OCI-LY1 (cell line): ENCODE results near the gene SYNGAP1.

ENCODE experiments used
- H2AFZ ChIP-seq: fragments of 200-600 bp; sonication (generic), shearing (Covaris generic); 2 replicates; pipeline ENCODE4 v1.6.0; 2014; ENCODE audit warnings: antibody characterized with exemption, mild to moderate bottlenecking, low read length
- H3F3A ChIP-seq: fragments of 200-600 bp; sonication (generic), shearing (Covaris generic); 2 replicates; pipeline ENCODE4 v1.6.0; 2014; ENCODE audit warnings: mild to moderate bottlenecking, antibody characterized with exemption, low read length, moderate library complexity; ENCODE audit not compliant: insufficient read depth
- H3K27ac ChIP-seq: fragments of 200-600 bp; sonication (generic); 2 replicates; pipeline ENCODE4 v1.5.1; 2014; ENCODE audit warnings: low read length, mixed run types, mild to moderate bottlenecking, low read depth; ENCODE audit not compliant: poor library complexity, severe bottlenecking
- H3K27me3 ChIP-seq: fragments of 200-600 bp; sonication (generic); 2 replicates; pipeline ENCODE4 v1.6.0; 2014; ENCODE audit warnings: antibody characterized with exemption, mild to moderate bottlenecking, low read length, moderate library complexity; ENCODE audit not compliant: insufficient read depth
- H3K36me3 ChIP-seq: fragments of 200-600 bp; sonication (generic); 2 replicates; pipeline ENCODE4 v1.6.1; 2014; ENCODE audit warnings: mild to moderate bottlenecking, antibody characterized with exemption, low read length, moderate library complexity, mixed read lengths; ENCODE audit not compliant: insufficient read depth
- H3K4me1 ChIP-seq: fragments of 200-600 bp; sonication (generic); 2 replicates; pipeline ENCODE4 v1.5.1; 2014; ENCODE audit warnings: mild to moderate bottlenecking, low read length, moderate library complexity; ENCODE audit not compliant: insufficient read depth, severe bottlenecking
- H3K4me2 ChIP-seq: fragments of 200-600 bp; sonication (generic), shearing (Covaris generic); 2 replicates; pipeline ENCODE4 v1.6.1; 2014; ENCODE audit warnings: low read length
- H3K4me3 ChIP-seq: fragments of 200-600 bp; sonication (generic); 2 replicates; pipeline ENCODE4 v1.5.1; 2014; ENCODE audit warnings: low read length, low read depth, mild to moderate bottlenecking, mixed read lengths; ENCODE audit not compliant: poor library complexity, severe bottlenecking
- H3K79me2 ChIP-seq: fragments of 200-600 bp; shearing (Covaris generic); 2 replicates; pipeline ENCODE4 v1.6.1; 2016; ENCODE audit warnings: mixed run types, low read length, mixed read lengths; ENCODE audit not compliant: insufficient read depth
- H3K9ac ChIP-seq: fragments of 200-600 bp; sonication (generic), shearing (Covaris generic); 2 replicates; pipeline ENCODE4 v1.6.1; 2014; ENCODE audit warnings: mild to moderate bottlenecking, low read length, mixed read lengths
- H3K9me2 ChIP-seq: fragments of 200-600 bp; sonication (generic), shearing (Covaris generic); 2 replicates; pipeline ENCODE4 v1.6.1; 2014; ENCODE audit warnings: low read depth, mild to moderate bottlenecking, low read length, mixed read lengths
- H3K9me3 ChIP-seq: fragments of 200-600 bp; shearing (Covaris generic); 2 replicates; pipeline ENCODE4 v1.6.1; 2014; ENCODE audit warnings: low read length, mixed read lengths
- H4K20me1 ChIP-seq: fragments of 200-600 bp; sonication (generic), shearing (Covaris generic); 2 replicates; pipeline ENCODE4 v1.6.0; 2016; ENCODE audit warnings: mild to moderate bottlenecking, low read length; ENCODE audit not compliant: insufficient read depth
- EZH2 ChIP-seq: fragments of 200-600 bp; sonication (generic), shearing (Covaris generic); IDR thresholded peaks from 2 replicates; pipeline ENCODE4 v1.8.0; 2017; ENCODE audit warnings: borderline replicate concordance, mixed run types, mild to moderate bottlenecking, antibody characterized with exemption, low read length, moderate library complexity, mixed read lengths
- TF ChIP-seq, protein P1 (sequence below): fragments of 200-600 bp; sonication (generic), shearing (Covaris generic); IDR thresholded peaks from 2 replicates; pipeline ENCODE4 v1.5.1; 2017; ENCODE audit warnings: mild to moderate bottlenecking, antibody characterized with exemption, low read length, moderate library complexity, mixed read lengths

Gene SYNGAP1

GRCh38 chr6:33417903-33418689 lies 1.8 kb upstream of the SYNGAP1 start, which contains the start of gene CUTA:
CUTA (minus strand) TSS chr6:33418107; CDS start chr6:33418000, 107 bp downstream.
- 0 out of 2 replicates have a peak, but pooled peaks cover 5% of the 10 kb centered on the region for H3K79me2 ChIP-seq

DNA sequence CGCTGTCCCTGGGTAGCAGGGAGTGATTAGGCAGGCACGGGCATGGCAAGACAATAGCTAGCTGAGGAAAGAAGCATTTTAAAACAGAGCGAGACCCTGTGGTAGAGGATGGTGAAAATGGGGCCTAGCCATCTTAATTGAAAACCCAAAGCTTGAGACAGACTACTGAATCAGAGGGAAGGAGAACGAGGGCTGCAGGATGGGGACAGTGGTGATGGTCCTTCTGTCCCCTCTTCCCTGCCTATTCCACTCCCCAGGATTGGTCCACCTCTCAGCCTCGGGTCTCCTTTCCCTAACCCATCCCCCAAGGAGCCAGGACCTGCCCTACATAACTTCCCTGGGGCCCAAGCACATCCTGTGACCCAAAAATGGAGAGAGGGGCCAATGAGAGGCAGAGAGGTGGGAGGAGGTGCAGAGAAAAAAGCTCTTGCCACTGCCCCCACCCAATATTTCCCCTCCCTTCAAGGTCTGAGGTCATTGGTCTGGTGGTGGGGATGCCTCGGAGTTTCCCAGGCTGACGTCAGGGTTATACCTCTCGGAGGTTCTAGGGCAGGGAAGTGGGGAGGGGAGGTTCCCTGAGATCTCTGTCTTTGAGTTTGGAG lies 1.1 kb upstream of the SYNGAP1 start:
- Histone ChIP-seq H4K20me1 (no peaks in the 10 kb centered on the region), H3K9ac (peak overlapping the region; percentile 76), H3K4me1 (peaks cover 50% of the 10 kb centered on the region), H3K4me2 (peak overlapping the region; percentile 85), H3K36me3 (peaks cover 4% of the 10 kb centered on the region; the same call in 1 of the 2 replicates), H3K27ac (peak overlapping the region; percentile 71), H3K79me2 (0 out of 2 replicates have a peak, but pooled peaks cover 5% of the 10 kb centered on the region), H2AFZ (no peak overlapping the region), H3K9me3 (no peaks in the 10 kb centered on the region), H3K9me2 (no peaks in the 10 kb centered on the region), H3F3A (no peaks in the 10 kb centered on the region), H3K27me3 (no peaks in the 10 kb centered on the region), H3K4me3 (peak overlapping the region; percentile 58)
- no peak for TF ChIP-seq EZH2
- TF ChIP-seq, protein P1, sequence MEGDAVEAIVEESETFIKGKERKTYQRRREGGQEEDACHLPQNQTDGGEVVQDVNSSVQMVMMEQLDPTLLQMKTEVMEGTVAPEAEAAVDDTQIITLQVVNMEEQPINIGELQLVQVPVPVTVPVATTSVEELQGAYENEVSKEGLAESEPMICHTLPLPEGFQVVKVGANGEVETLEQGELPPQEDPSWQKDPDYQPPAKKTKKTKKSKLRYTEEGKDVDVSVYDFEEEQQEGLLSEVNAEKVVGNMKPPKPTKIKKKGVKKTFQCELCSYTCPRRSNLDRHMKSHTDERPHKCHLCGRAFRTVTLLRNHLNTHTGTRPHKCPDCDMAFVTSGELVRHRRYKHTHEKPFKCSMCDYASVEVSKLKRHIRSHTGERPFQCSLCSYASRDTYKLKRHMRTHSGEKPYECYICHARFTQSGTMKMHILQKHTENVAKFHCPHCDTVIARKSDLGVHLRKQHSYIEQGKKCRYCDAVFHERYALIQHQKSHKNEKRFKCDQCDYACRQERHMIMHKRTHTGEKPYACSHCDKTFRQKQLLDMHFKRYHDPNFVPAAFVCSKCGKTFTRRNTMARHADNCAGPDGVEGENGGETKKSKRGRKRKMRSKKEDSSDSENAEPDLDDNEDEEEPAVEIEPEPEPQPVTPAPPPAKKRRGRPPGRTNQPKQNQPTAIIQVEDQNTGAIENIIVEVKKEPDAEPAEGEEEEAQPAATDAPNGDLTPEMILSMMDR: no peak

More at GRCh38 chr6:33417903-33418689, 1.8 kb upstream of the SYNGAP1 start, which contains the start of gene CUTA:
- Histone ChIP-seq H3K36me3 (peaks cover 8% of the 10 kb centered on the region; the same call in 1 of the 2 replicates), H2AFZ (no peak within 1 kb of the TSS), H3K9me2 (no peaks in the 10 kb centered on the region), H3K4me2 (peak within 1 kb of the TSS; percentile 85), H4K20me1 (no peaks in the 10 kb centered on the region), H3K4me3 (peak within 1 kb of the TSS; percentile 75), H3F3A (no peaks in the 10 kb centered on the region), H3K27ac (peak within 1 kb of the TSS; percentile 71), H3K9me3 (no peaks in the 10 kb centered on the region), H3K27me3 (no peaks in the 10 kb centered on the region), H3K4me1 (peaks cover 50% of the 10 kb centered on the region), H3K9ac (peak within 1 kb of the TSS; percentile 83)
- TF ChIP-seq EZH2: no peak
- TF ChIP-seq, protein P1: peak; percentile 66; the same call in 1 of the 2 replicates

DNA sequence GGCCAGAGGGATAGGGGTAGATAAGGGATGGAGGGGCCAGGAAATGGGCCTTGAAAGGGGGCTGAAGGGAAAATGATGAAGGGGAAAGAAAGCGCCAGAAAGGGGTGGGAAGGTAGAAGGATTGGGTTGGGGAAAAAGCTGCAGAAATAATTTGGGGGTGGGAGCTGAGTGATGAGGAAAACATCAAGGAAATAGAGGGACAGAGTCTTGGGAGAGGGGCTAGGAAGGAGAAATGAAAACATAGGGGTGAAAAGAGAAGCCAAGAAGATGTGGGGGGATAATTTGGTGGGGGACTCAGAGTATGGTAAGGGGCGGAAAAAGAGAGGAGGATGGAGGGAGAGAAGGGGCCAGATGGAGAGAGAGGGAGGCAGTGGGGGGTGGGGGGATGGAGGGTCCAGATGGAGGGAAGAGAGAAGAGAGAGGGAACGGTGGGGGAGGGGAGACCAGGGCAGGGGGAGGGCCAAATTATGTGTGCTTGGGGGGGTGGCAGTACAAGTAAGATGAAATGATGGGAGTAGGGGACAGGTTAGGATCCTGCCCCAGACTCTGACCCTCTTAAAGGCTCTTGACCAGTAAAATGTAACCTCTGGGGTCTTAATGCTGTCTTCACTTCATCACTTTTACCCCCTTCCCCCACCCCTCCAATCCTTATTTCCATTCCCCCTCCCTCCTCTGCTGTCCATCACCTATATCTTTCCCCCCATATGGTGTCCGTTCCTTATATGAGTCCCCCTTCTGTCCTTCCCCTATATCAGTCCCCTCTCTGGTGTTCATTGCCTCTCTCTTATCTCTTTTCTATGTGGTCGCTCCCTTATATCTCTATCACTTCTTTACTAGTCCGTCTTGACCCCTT lies 852 bp downstream of the SYNGAP1 start:
- Histone ChIP-seq H4K20me1 (no peaks in the 10 kb centered on the region), H3K79me2 (0 out of 2 replicates have a peak, but pooled peaks cover 5% of the 10 kb centered on the region), H2AFZ (no peak overlapping the region), H3K9me3 (no peaks in the 10 kb centered on the region), H3K27ac (no peak overlapping the region), H3K9me2 (no peaks in the 10 kb centered on the region), H3F3A (no peaks in the 10 kb centered on the region), H3K4me2 (no peak overlapping the region), H3K27me3 (no peaks in the 10 kb centered on the region), H3K4me3 (no peak overlapping the region), H3K36me3 (no peaks in the 10 kb centered on the region), H3K9ac (no peak overlapping the region), H3K4me1 (peaks cover 41% of the 10 kb centered on the region)
- TF ChIP-seq, protein P1: no peak
- no peak for TF ChIP-seq EZH2
